Measurements from ENCODE around the gene CFAP53. TPM values are rescaled to one million over a fixed set of nuclear protein-coding genes. Genes with fewer than 3 reads are reported as not detected.

The CFAP53 gene
- total and polyA plus RNA-seq, 2 of the 13 experiments (the other 11 are each of a cell fraction or from before 2014, with no cell fraction given), result 0.05 to 0.07 TPM

DNA sequence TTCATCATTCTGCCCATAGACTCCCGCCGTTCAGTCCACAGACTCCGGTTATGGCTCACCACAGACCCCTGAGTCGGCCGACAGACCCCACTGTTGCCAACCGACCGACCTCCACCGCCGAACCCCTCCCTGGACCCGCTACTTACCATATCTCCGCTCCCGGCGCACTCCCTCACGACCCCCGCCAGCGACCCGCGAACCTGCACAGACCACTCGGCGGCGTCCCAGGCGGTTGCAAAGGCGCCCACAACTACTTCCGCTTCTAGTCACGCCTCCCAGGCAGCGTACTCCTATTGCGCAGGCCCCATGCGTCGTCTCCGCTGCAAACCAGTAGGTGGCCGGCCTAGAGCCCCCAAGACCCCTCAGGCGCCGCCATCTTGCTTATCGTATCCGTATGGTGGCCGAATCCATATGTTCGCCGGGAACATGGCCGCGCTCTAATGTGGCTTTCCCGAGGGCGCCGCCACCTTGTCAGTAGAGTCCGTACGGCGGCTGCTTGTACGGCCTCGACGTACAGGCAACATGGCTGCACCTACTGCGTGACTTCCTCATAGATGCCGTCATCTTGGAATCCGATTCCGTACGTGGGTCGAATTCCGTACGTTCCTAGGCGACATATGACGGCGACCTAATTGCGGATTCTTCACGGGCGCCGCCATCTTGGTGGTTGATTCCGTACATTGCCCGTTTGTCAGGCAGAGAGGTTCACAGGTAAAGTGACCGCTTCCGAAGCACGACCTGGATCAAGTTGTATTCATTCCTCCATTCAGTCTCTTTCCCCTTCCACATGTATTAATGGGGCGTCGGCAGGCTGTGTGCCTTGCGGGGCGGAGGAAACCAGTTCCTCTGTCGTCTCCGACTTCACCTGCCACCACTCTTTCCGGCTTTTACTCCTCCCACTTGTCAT, 21.4 kb upstream of the CFAP53 start, which contains the start of gene CXXC1 (continued):
- TF ChIP-seq, protein P1, sequence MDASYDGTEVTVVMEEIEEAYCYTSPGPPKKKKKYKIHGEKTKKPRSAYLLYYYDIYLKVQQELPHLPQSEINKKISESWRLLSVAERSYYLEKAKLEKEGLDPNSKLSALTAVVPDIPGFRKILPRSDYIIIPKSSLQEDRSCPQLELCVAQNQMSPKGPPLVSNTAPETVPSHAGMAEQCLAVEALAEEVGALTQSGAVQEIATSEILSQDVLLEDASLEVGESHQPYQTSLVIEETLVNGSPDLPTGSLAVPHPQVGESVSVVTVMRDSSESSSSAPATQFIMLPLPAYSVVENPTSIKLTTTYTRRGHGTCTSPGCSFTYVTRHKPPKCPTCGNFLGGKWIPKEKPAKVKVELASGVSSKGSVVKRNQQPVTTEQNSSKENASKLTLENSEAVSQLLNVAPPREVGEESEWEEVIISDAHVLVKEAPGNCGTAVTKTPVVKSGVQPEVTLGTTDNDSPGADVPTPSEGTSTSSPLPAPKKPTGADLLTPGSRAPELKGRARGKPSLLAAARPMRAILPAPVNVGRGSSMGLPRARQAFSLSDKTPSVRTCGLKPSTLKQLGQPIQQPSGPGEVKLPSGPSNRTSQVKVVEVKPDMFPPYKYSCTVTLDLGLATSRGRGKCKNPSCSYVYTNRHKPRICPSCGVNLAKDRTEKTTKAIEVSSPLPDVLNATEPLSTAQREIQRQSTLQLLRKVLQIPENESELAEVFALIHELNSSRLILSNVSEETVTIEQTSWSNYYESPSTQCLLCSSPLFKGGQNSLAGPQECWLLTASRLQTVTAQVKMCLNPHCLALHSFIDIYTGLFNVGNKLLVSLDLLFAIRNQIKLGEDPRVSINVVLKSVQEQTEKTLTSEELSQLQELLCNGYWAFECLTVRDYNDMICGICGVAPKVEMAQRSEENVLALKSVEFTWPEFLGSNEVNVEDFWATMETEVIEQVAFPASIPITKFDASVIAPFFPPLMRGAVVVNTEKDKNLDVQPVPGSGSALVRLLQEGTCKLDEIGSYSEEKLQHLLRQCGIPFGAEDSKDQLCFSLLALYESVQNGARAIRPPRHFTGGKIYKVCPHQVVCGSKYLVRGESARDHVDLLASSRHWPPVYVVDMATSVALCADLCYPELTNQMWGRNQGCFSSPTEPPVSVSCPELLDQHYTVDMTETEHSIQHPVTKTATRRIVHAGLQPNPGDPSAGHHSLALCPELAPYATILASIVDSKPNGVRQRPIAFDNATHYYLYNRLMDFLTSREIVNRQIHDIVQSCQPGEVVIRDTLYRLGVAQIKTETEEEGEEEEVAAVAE (CRISPR knock-in tag; IDR thresholded peaks at IDR 0.05; ENCODE audit: borderline replicate concordance), result peak; percentile 92
- TF ChIP-seq CENPX (CRISPR knock-in tag; IDR thresholded peaks at IDR 0.05) (no peak), POGZ (CRISPR knock-in tag; IDR thresholded peaks at IDR 0.05) (peak; percentile 83), FOXK1 (CRISPR knock-in tag; IDR thresholded peaks at IDR 0.05; ENCODE audit: borderline replicate concordance, low read depth) (peak; percentile 73; the same call in 1 of the 2 replicates), TMF1 (CRISPR knock-in tag; IDR thresholded peaks at IDR 0.05; ENCODE audit: low read depth) (no peak), ZBTB7B (CRISPR knock-in tag; IDR thresholded peaks at IDR 0.05) (peak; percentile 98), ATF6 (CRISPR knock-in tag; conservative IDR thresholded peaks at IDR 0.05) (no peak), SOX6 (IDR thresholded peaks at IDR 0.05) (no peak), SOX6 (CRISPR knock-in tag; IDR thresholded peaks at IDR 0.05) (peak; percentile 81), ZKSCAN8 (CRISPR knock-in tag; IDR thresholded peaks at IDR 0.05; ENCODE audit: borderline replicate concordance) (peak; percentile 55; the same call in 1 of the 2 replicates), KDM5B (CRISPR knock-in tag; IDR thresholded peaks at IDR 0.05; ENCODE audit: borderline replicate concordance) (0 out of 2 replicates have a peak, but pooled peaks have one; percentile 49)
- TF ChIP-seq, protein P2, sequence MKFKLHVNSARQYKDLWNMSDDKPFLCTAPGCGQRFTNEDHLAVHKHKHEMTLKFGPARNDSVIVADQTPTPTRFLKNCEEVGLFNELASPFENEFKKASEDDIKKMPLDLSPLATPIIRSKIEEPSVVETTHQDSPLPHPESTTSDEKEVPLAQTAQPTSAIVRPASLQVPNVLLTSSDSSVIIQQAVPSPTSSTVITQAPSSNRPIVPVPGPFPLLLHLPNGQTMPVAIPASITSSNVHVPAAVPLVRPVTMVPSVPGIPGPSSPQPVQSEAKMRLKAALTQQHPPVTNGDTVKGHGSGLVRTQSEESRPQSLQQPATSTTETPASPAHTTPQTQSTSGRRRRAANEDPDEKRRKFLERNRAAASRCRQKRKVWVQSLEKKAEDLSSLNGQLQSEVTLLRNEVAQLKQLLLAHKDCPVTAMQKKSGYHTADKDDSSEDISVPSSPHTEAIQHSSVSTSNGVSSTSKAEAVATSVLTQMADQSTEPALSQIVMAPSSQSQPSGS (CRISPR knock-in tag; IDR thresholded peaks at IDR 0.05), result peak; percentile 86
- TF ChIP-seq, protein P3, sequence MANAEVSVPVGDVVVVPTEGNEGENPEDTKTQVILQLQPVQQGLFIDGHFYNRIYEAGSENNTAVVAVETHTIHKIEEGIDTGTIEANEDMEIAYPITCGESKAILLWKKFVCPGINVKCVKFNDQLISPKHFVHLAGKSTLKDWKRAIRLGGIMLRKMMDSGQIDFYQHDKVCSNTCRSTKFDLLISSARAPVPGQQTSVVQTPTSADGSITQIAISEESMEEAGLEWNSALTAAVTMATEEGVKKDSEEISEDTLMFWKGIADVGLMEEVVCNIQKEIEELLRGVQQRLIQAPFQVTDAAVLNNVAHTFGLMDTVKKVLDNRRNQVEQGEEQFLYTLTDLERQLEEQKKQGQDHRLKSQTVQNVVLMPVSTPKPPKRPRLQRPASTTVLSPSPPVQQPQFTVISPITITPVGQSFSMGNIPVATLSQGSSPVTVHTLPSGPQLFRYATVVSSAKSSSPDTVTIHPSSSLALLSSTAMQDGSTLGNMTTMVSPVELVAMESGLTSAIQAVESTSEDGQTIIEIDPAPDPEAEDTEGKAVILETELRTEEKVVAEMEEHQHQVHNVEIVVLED (CRISPR knock-in tag; IDR thresholded peaks at IDR 0.05; ENCODE audit: borderline replicate concordance), result peak; percentile 98
- TF ChIP-seq, protein P4, sequence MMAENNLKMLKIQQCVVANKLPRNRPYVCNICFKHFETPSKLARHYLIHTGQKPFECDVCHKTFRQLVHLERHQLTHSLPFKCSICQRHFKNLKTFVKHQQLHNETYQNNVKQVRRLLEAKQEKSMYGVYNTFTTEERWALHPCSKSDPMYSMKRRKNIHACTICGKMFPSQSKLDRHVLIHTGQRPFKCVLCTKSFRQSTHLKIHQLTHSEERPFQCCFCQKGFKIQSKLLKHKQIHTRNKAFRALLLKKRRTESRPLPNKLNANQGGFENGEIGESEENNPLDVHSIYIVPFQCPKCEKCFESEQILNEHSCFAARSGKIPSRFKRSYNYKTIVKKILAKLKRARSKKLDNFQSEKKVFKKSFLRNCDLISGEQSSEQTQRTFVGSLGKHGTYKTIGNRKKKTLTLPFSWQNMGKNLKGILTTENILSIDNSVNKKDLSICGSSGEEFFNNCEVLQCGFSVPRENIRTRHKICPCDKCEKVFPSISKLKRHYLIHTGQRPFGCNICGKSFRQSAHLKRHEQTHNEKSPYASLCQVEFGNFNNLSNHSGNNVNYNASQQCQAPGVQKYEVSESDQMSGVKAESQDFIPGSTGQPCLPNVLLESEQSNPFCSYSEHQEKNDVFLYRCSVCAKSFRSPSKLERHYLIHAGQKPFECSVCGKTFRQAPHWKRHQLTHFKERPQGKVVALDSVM (CRISPR knock-in tag; IDR thresholded peaks at IDR 0.05), result peak; percentile 17; the same call in 1 of the 2 replicates
